B cell (primary cell): ENCODE measurements around the gene ARRB1.

Source experiments
- EZH2 ChIP-seq: IDR thresholded peaks from 2 replicates; pipeline ENCODE4 v1.6.1; 2012; ENCODE audit warnings: borderline replicate concordance, low read depth, mild to moderate bottlenecking, moderate library complexity, low read length; ENCODE audit not compliant: insufficient read depth, poor library complexity, severe bottlenecking
- TF ChIP-seq, protein P1 (sequence below): fragments of 200-600 bp; IDR thresholded peaks from one replicate; pipeline ENCODE4 v1.8.0; 2022; ENCODE audit warnings: antibody characterized with exemption, mild to moderate bottlenecking

DNA sequence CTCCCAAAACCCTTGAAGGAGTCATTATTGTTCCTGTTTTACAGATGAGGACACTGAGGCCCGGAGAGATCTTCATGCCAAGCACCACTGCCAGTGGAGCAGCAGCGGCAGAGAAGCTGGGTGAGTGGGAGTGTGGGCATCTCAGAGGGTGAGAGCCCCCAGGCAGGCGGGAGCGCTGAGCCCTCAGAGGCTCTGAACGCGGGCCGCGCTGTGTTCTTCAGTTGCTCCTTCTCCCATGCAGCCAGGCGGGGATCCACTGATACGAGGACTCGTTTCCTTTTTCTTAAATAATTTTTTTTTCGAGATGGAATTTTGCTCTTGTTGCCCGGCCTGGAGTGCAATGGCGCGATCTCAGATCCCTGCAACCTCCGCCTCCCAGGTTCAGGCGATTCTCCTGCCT is 63.9 kb downstream of the ARRB1 start:
- TF ChIP-seq, protein P1, sequence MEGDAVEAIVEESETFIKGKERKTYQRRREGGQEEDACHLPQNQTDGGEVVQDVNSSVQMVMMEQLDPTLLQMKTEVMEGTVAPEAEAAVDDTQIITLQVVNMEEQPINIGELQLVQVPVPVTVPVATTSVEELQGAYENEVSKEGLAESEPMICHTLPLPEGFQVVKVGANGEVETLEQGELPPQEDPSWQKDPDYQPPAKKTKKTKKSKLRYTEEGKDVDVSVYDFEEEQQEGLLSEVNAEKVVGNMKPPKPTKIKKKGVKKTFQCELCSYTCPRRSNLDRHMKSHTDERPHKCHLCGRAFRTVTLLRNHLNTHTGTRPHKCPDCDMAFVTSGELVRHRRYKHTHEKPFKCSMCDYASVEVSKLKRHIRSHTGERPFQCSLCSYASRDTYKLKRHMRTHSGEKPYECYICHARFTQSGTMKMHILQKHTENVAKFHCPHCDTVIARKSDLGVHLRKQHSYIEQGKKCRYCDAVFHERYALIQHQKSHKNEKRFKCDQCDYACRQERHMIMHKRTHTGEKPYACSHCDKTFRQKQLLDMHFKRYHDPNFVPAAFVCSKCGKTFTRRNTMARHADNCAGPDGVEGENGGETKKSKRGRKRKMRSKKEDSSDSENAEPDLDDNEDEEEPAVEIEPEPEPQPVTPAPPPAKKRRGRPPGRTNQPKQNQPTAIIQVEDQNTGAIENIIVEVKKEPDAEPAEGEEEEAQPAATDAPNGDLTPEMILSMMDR, result no peak
- no peak for TF ChIP-seq EZH2
